ENCODE measurements around the gene TST. TPM values are rescaled to one million over a fixed set of nuclear protein-coding genes. Genes with fewer than 3 reads are reported as not detected.
A peak's percentile ranks its signal among the peaks of the same experiment; 100 is the strongest.

The TST gene
- total and polyA plus RNA-seq, 5 donors from 2014 or later, result 1.4 to 3.3 (median 1.8) TPM; not detected in 1

DNA sequence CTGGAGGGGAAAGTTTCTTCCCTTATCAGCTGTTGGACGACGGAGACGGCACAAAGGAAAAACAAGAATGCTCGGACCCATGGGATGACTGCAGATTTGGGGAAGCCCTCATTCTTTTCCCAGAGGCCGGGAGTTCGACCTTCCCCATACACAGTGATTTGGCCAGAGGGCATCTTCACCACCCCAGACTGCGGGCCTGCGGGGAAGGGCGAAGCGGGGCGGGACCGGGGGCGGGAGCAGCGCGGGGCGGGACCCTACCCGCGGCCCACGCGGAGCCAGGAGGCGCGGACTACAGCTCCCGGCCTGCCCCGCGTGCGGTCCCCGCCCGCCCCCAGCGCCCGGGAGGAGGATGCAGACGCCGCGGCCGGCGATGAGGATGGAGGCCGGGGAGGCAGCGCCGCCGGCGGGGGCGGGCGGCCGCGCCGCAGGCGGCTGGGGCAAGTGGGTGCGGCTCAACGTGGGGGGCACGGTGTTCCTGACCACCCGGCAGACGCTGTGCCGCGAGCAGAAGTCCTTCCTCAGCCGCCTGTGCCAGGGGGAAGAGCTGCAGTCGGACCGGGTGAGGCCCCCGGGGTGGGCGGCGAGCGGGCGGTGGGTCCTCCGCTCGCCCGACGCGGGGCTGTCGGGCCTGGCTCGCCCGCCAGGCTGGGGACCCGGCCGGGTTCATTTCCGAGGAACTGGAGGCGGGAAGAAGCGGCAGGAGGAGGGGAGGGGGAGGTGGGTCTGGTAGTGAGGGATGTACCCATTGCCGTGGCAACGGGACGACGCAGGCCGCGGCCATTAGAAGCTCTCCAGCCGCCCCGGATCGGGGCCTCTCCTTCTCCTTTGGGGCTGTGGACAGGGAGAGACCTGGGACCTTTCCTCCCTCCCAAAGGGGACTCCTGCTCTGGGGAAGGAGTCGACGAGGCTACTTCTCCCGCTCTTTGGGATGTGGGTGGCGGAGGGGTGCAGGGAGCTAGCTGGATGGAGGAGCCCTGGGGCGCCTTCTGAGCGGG lies 32.4 kb upstream of the TST start, which contains the start of gene KCTD17:
TSS of gene KCTD17 (plus strand) at position 352 of the 995 bp plus-strand sequence. CDS start at position 371, 19 bp downstream.
- no peaks in the 10 kb centered on the region for H3K27me3 Mint-ChIP-seq
- peaks cover 0 to 2% (median 0%) of the 10 kb centered on the region in 7 donors for H3K9me3 Mint-ChIP-seq
- Histone ChIP-seq H3K4me1 (ENCODE audit: control insufficient read depth, insufficient read depth, low read length, poor library complexity, severe bottlenecking) (peaks cover 16% of the 10 kb centered on the region), H3K36me3 (ENCODE audit: control insufficient read depth, insufficient read depth, low read length) (peaks cover 14% of the 10 kb centered on the region), H3K27ac (ENCODE audit: insufficient read depth, low read length, poor library complexity, severe bottlenecking) (no peak within 1 kb of the TSS), H3K9me3 (ENCODE audit: control insufficient read depth in 2 of 2, low read length in 2 of 2) (no peaks in the 10 kb centered on the region), H3K27me3 (ENCODE audit: control insufficient read depth, insufficient read depth, low read length) (no peaks in the 10 kb centered on the region), H3K4me3 (ENCODE audit: low read depth, low read length) (peak within 1 kb of the TSS; percentile 30)
- H3K36me3 Mint-ChIP-seq, result peaks cover 4% of the 10 kb centered on the region
- peak; percentile 98 to 99 for ATAC-seq (ENCODE audit: low read depth in 2 of 2)
- peaks cover 0 to 15% (median 7%) of the 10 kb centered on the region in 4 donors for H3K4me1 Mint-ChIP-seq
- peak within 1 kb of the TSS in 2 of 3 donors; percentile 49 to 83 for H3K27ac Mint-ChIP-seq
- DNase-seq, result peak; percentile 64 to 83 (median 66)
- peak within 1 kb of the TSS; percentile 85 to 87 (median 86) for H3K4me3 Mint-ChIP-seq

DNA sequence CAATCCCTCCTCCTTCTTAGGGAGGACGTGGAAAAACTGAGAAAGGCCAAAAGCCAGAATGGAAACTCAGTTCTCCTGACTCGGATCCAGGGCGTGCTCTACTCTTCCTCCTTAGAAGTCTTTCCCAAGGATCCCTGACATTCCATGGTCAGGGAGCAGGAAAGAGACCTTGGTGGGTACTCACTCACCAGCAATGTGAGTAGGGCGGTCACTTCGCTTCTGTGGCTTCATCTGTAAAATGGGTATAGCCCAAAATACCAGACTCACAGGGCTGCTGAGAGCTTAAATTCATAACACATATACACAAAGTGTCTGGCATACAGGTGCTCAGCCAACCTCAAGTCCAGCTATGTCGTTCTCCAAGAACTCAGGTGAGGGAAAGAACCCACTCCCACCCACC lies 31.7 kb upstream of the TST start:
- H3K4me1 ChIP-seq (ENCODE audit: control insufficient read depth, insufficient read depth, low read length, poor library complexity, severe bottlenecking), result peaks cover 16% of the 10 kb centered on the region
- Mint-ChIP-seq H3K9me3 (peaks cover 0 to 2% (median 0%) of the 10 kb centered on the region in 7 donors), H3K4me3 (peak overlapping the region; percentile 65 to 81 (median 79)), H3K27ac (no peak overlapping the region), H3K4me1 (peaks cover 0 to 15% (median 7%) of the 10 kb centered on the region in 4 donors), H3K27me3 (no peaks in the 10 kb centered on the region), H3K36me3 (peaks cover 4% of the 10 kb centered on the region)
- H3K27ac ChIP-seq (ENCODE audit: insufficient read depth, low read length, poor library complexity, severe bottlenecking), result no peak overlapping the region
- no peaks in the 10 kb centered on the region for H3K9me3 ChIP-seq (ENCODE audit: control insufficient read depth in 2 of 2, low read length in 2 of 2)
- ATAC-seq (ENCODE audit: low read depth in 2 of 2) (no peak), DNase-seq (no peak)
- no peak overlapping the region for H3K4me3 ChIP-seq (ENCODE audit: low read depth, low read length)
- H3K27me3 ChIP-seq (ENCODE audit: control insufficient read depth, insufficient read depth, low read length), result no peaks in the 10 kb centered on the region
- H3K36me3 ChIP-seq (ENCODE audit: control insufficient read depth, insufficient read depth, low read length), result peaks cover 6% of the 10 kb centered on the region

DNA sequence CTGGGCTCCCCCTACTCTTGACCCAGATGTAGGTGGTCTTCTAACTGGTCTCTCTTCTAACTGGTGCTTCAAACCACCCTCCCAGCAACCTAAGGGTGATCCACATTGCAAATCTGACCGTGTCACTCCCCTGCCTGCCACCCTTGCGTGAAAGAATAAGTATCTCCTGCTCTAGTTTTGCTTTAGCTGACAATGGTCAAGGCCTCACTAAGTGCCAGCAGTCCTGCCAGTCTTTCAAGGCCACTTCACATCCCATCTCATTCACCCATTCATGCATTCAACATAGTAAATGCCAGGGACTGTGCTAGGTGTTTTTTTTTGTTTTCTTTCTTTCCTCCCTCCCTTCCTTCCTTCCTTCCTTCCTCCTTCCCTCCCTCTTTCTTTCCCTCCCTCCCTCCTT lies 30.0 kb upstream of the TST start:
- H3K4me1 ChIP-seq (ENCODE audit: control insufficient read depth, insufficient read depth, low read length, poor library complexity, severe bottlenecking), result peaks cover 16% of the 10 kb centered on the region
- no peak overlapping the region for H3K27ac ChIP-seq (ENCODE audit: insufficient read depth, low read length, poor library complexity, severe bottlenecking)
- no peak overlapping the region for H3K4me3 ChIP-seq (ENCODE audit: low read depth, low read length)
- no peaks in the 10 kb centered on the region for H3K27me3 ChIP-seq (ENCODE audit: control insufficient read depth, insufficient read depth, low read length)
- Mint-ChIP-seq H3K4me1 (peaks cover 0 to 15% (median 7%) of the 10 kb centered on the region in 4 donors), H3K27me3 (no peaks in the 10 kb centered on the region), H3K27ac (peak overlapping the region in 1 of 3 donors; percentile 78), H3K9me3 (peaks cover 0 to 2% (median 0%) of the 10 kb centered on the region in 7 donors), H3K36me3 (peaks cover 4% of the 10 kb centered on the region), H3K4me3 (no peak overlapping the region)
- ATAC-seq (ENCODE audit: low read depth in 2 of 2) (no peak), DNase-seq (no peak)
- H3K9me3 ChIP-seq (ENCODE audit: control insufficient read depth in 2 of 2, low read length in 2 of 2), result no peaks in the 10 kb centered on the region
- H3K36me3 ChIP-seq (ENCODE audit: control insufficient read depth, insufficient read depth, low read length), result peaks cover 3% of the 10 kb centered on the region

DNA sequence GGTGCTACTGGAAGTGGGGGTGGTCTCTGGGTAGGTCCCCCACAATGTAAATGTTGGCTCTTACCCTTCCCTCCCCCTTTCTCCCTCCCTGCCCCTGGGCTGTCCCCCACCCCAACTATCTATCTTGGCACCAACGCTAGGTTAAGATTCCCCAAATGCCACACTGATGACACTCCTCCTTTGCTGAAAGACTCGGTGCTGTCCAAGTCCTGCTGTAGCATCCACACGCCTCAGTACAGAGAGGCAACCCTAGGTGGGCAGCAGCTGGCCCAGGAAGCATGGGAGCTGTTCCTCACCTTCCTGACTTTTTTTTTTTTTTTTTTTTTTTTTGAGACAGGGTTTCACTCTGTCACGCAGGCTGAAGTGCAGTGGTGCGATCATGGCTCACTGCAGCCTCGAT lies 28.9 kb upstream of the TST start:
- Mint-ChIP-seq H3K4me1 (peaks cover 0 to 13% (median 6%) of the 10 kb centered on the region in 4 donors), H3K4me3 (no peak overlapping the region), H3K27ac (no peak overlapping the region), H3K36me3 (no peaks in the 10 kb centered on the region), H3K27me3 (no peaks in the 10 kb centered on the region), H3K9me3 (peaks cover 0 to 2% (median 0%) of the 10 kb centered on the region in 7 donors)
- no peak for ATAC-seq (ENCODE audit: low read depth in 2 of 2)
- Histone ChIP-seq H3K27ac (ENCODE audit: insufficient read depth, low read length, poor library complexity, severe bottlenecking) (no peak overlapping the region), H3K4me3 (ENCODE audit: low read depth, low read length) (no peak overlapping the region), H3K27me3 (ENCODE audit: control insufficient read depth, insufficient read depth, low read length) (no peaks in the 10 kb centered on the region), H3K9me3 (ENCODE audit: control insufficient read depth in 2 of 2, low read length in 2 of 2) (no peaks in the 10 kb centered on the region), H3K4me1 (ENCODE audit: control insufficient read depth, insufficient read depth, low read length, poor library complexity, severe bottlenecking) (peaks cover 16% of the 10 kb centered on the region), H3K36me3 (ENCODE audit: control insufficient read depth, insufficient read depth, low read length) (no peaks in the 10 kb centered on the region)
- DNase-seq, result no peak

DNA sequence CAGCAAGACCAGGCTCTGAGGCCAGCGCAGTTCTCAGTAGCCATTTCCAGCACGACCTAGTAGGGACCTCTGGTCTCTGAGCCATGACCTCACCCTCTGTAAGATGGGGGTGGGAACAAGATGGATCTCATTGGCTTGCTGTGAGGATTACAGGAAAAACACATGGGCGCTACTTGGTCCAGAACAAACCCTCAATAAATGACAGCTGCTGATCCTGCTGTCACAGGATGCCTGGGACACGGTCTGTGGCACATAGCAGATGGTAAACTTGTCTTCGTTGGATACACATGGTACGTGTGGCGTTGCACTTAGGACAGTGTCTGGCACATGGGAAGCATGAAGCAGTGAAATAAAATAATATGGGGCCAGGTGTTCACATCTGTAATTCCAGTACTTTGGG lies 27.8 kb upstream of the TST start:
- Mint-ChIP-seq H3K27me3 (no peaks in the 10 kb centered on the region), H3K36me3 (no peaks in the 10 kb centered on the region), H3K27ac (no peak overlapping the region), H3K9me3 (peaks cover 0 to 2% (median 0%) of the 10 kb centered on the region in 7 donors), H3K4me3 (no peak overlapping the region), H3K4me1 (peaks cover 0 to 4% (median 0%) of the 10 kb centered on the region in 4 donors)
- no peaks in the 10 kb centered on the region for H3K27me3 ChIP-seq (ENCODE audit: control insufficient read depth, insufficient read depth, low read length)
- no peak overlapping the region for H3K4me3 ChIP-seq (ENCODE audit: low read depth, low read length)
- no peaks in the 10 kb centered on the region for H3K9me3 ChIP-seq (ENCODE audit: control insufficient read depth in 2 of 2, low read length in 2 of 2)
- no peak for ATAC-seq (ENCODE audit: low read depth in 2 of 2)
- no peak for DNase-seq
- no peaks in the 10 kb centered on the region for H3K36me3 ChIP-seq (ENCODE audit: control insufficient read depth, insufficient read depth, low read length)
- H3K27ac ChIP-seq (ENCODE audit: insufficient read depth, low read length, poor library complexity, severe bottlenecking), result no peak overlapping the region
- peaks cover 6% of the 10 kb centered on the region for H3K4me1 ChIP-seq (ENCODE audit: control insufficient read depth, insufficient read depth, low read length, poor library complexity, severe bottlenecking)

DNA sequence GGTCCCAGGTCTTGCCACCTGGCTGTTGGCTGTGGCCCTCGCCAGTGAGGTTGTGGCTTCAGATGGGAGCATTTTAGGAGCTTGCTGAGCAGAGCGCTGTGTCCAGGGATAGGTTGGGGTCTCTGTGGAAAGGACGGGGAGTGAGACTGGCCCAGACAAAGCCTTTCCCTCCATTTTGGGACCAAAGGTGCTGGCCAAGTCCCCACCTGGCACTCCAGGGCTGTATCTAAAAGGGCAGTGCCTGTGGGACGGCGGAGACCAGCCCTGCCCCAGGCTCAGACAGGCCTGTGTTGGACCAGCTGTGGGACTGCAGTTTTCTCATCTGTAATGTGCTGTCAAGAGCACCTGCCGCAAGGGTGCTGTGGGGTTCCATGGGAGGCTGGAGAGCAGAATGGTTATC lies 27.3 kb upstream of the TST start:
- H3K27me3 Mint-ChIP-seq, result no peaks in the 10 kb centered on the region
- DNase-seq (no peak), ATAC-seq (ENCODE audit: low read depth in 2 of 2) (no peak)
- no peak overlapping the region for H3K4me3 Mint-ChIP-seq
- no peaks in the 10 kb centered on the region for H3K36me3 Mint-ChIP-seq
- Histone ChIP-seq H3K36me3 (ENCODE audit: control insufficient read depth, insufficient read depth, low read length) (no peaks in the 10 kb centered on the region), H3K9me3 (ENCODE audit: control insufficient read depth in 2 of 2, low read length in 2 of 2) (no peaks in the 10 kb centered on the region), H3K27me3 (ENCODE audit: control insufficient read depth, insufficient read depth, low read length) (no peaks in the 10 kb centered on the region), H3K4me3 (ENCODE audit: low read depth, low read length) (no peak overlapping the region), H3K27ac (ENCODE audit: insufficient read depth, low read length, poor library complexity, severe bottlenecking) (no peak overlapping the region), H3K4me1 (ENCODE audit: control insufficient read depth, insufficient read depth, low read length, poor library complexity, severe bottlenecking) (peaks cover 3% of the 10 kb centered on the region)
- H3K27ac Mint-ChIP-seq, result no peak overlapping the region
- H3K9me3 Mint-ChIP-seq, result peaks cover 0 to 2% (median 0%) of the 10 kb centered on the region in 7 donors
- H3K4me1 Mint-ChIP-seq, result peaks cover 0 to 4% (median 0%) of the 10 kb centered on the region in 4 donors

DNA sequence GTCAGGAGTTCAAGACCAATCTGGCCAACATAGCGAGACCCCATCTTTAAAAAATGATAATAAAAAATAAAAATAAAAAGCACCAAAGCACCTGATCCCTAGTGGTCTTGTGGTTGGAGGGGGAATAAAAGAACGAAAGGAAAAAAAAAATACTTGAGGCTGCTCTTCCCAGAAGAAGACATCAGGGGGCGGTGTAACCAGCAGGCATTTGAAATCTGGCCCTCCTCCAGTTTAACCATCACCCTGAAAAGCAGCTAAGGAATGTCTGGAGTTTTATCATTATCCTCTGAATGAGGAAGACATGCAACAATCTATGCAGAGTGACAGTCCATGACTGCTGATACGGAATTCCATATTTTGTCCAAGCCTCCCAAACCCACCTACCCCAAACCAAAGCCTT lies 26.7 kb upstream of the TST start:
- H3K4me3 Mint-ChIP-seq, result no peak overlapping the region
- Histone ChIP-seq H3K36me3 (ENCODE audit: control insufficient read depth, insufficient read depth, low read length) (no peaks in the 10 kb centered on the region), H3K4me3 (ENCODE audit: low read depth, low read length) (no peak overlapping the region), H3K27me3 (ENCODE audit: control insufficient read depth, insufficient read depth, low read length) (no peaks in the 10 kb centered on the region), H3K9me3 (ENCODE audit: control insufficient read depth in 2 of 2, low read length in 2 of 2) (no peaks in the 10 kb centered on the region), H3K27ac (ENCODE audit: insufficient read depth, low read length, poor library complexity, severe bottlenecking) (no peak overlapping the region), H3K4me1 (ENCODE audit: control insufficient read depth, insufficient read depth, low read length, poor library complexity, severe bottlenecking) (no peaks in the 10 kb centered on the region)
- DNase-seq (peak in 1 of 3 donors; percentile 45), ATAC-seq (ENCODE audit: low read depth in 2 of 2) (no peak)
- no peak overlapping the region for H3K27ac Mint-ChIP-seq
- H3K27me3 Mint-ChIP-seq, result no peaks in the 10 kb centered on the region
- H3K36me3 Mint-ChIP-seq, result no peaks in the 10 kb centered on the region
- H3K9me3 Mint-ChIP-seq, result peaks cover 0 to 2% (median 0%) of the 10 kb centered on the region in 7 donors
- H3K4me1 Mint-ChIP-seq, result peaks cover 0 to 2% (median under 1%) of the 10 kb centered on the region in 4 donors

Measured in CD4-positive, CD25-positive, alpha-beta regulatory T cell (primary cell).